HCT116 (cell line): ENCODE results near the gene PLCB4. TPM values are rescaled to one million over a fixed set of nuclear protein-coding genes. Genes with fewer than 3 reads are reported as not detected.

Experiments used
- ATAC-seq: fragments of 200-7000 bp; cut with Tn5 transposase; 2 replicates; pipeline ENCODE4 v1.9.1; 2020; ENCODE audit warnings: mild to moderate bottlenecking, moderate library complexity
- BruUV-seq: library from RNA; stranded (reverse); fragments of 400-500 nt; replicated peaks from 2 replicates; lab custom pipeline; 2021; lab: Mats Ljungman, UMichigan
- CTCF ChIA-PET: fragments of 300-600 bp; sonication (Branson Sonifier 250); formaldehyde crosslinking; loops from one replicate; lab custom pipeline; 2021; ENCODE audit warnings: antibody characterized with exemption; lab: Charles Lee
- POLR2A ChIA-PET: fragments of 300-600, 350-600 bp; sonication (Branson Sonifier 250); formaldehyde crosslinking; loops from one replicate; lab custom pipeline; 2021; ENCODE audit warnings: antibody characterized with exemption; lab: Charles Lee
- RAD21 ChIA-PET, 2 experiments: fragments of 300-600 bp; sonication (Branson Sonifier 250); formaldehyde crosslinking; loops; one replicate each; lab custom pipeline; 2023; ENCODE audit warnings: low total read pairs in 2 of 2; ENCODE audit not compliant: uncharacterized antibody in 2 of 2, unreplicated experiment in 2 of 2, low non-redundant PET in 1 of 2; lab: Charles Lee
- DNase-seq: peaks from one replicate; pipeline ENCODE4 v3.0.0-alpha.2; 2010; ENCODE audit warnings: low read depth, low spot score
- H2AFZ ChIP-seq: fragments of 200-600 bp; shearing (Covaris generic), sonication (generic); 2 replicates; pipeline ENCODE4 v1.6.1; 2017; ENCODE audit warnings: low read depth, mixed run types, mixed read lengths, antibody characterized with exemption, low read length; ENCODE audit not compliant: poor library complexity, severe bottlenecking
- H3K27ac ChIP-seq: 2 replicates; pipeline ENCODE4 v1.5.1; 2012; ENCODE audit warnings: low read depth, low read length
- H3K27me3 ChIP-seq: fragments of 200-600 bp; sonication (generic); 2 replicates; pipeline ENCODE4 v1.6.1; 2016; ENCODE audit warnings: mixed run types, low read length, mixed read lengths; ENCODE audit not compliant: insufficient read depth
- H3K36me3 ChIP-seq, 2 experiments: fragments of 200-500 bp in 1 of 2; fragments of 200-600 bp in 1 of 2; sonication (Bioruptor generic) in 1 of 2; sonication (generic) in 1 of 2; 2 replicates each; pipeline versions ENCODE4 v1.5.1 to v1.6.1; 2014 to 2016; ENCODE audit warnings: low read length in 2 of 2, inconsistent platforms in 1 of 2, mixed read lengths in 1 of 2, mixed run types in 1 of 2; ENCODE audit not compliant: insufficient read depth in 2 of 2, control insufficient read depth in 1 of 2
- H3K4me1 ChIP-seq, 2 experiments: fragments of 200-600 bp in 1 of 2; sonication (generic) in 1 of 2; 2 replicates each; pipeline versions ENCODE4 v1.5.1 to v1.6.1; 2012 to 2017; ENCODE audit warnings: low read length in 2 of 2, inconsistent platforms in 1 of 2, mild to moderate bottlenecking in 1 of 2, mixed read lengths in 1 of 2, mixed run types in 1 of 2, moderate library complexity in 1 of 2; ENCODE audit not compliant: insufficient read depth in 2 of 2, control insufficient read depth in 1 of 2
- H3K4me2 ChIP-seq: fragments of 200-600 bp; sonication (generic); 2 replicates; pipeline ENCODE4 v1.6.1; 2017; ENCODE audit warnings: mixed run types, low read length, mixed read lengths
- H3K4me3 ChIP-seq, 2 experiments: fragments of 200-600 bp in 1 of 2; sonication (generic) in 1 of 2; replicated peaks in 1 of 2; 2 replicates each; pipeline ENCODE4 v1.5.1; 2011 to 2016; ENCODE audit warnings: low read length in 2 of 2, control low read depth in 1 of 2, low read depth in 1 of 2, mild to moderate bottlenecking in 1 of 2, mixed read lengths in 1 of 2, mixed run types in 1 of 2
- H3K79me2 ChIP-seq: fragments of 200-600 bp; sonication (generic); 2 replicates; pipeline ENCODE4 v1.6.1; 2017; ENCODE audit warnings: mild to moderate bottlenecking, mixed run types, low read length, moderate library complexity, mixed read lengths; ENCODE audit not compliant: insufficient read depth
- H3K9ac ChIP-seq: fragments of 200-600 bp; sonication (generic); 2 replicates; pipeline ENCODE4 v1.6.1; 2016; ENCODE audit warnings: low read length, mixed read lengths
- H3K9me2 ChIP-seq: fragments of 200-600 bp; sonication (generic), shearing (Covaris generic); 2 replicates; pipeline ENCODE4 v1.6.1; 2017; ENCODE audit warnings: mixed run types, mild to moderate bottlenecking, moderate library complexity; ENCODE audit not compliant: insufficient read depth
- H3K9me3 ChIP-seq, 2 experiments: fragments of 200-500 bp in 1 of 2; fragments of 200-600 bp in 1 of 2; sonication (Bioruptor generic) in 1 of 2; sonication (generic) in 1 of 2; 2 replicates each; pipeline ENCODE4 v1.6.1; 2014 to 2017; ENCODE audit warnings: low read length in 2 of 2, mixed read lengths in 2 of 2, inconsistent platforms in 1 of 2, low read depth in 1 of 2, mild to moderate bottlenecking in 1 of 2, mixed run types in 1 of 2, moderate library complexity in 1 of 2; ENCODE audit not compliant: control insufficient read depth in 1 of 2, insufficient read depth in 1 of 2
- H4K20me1 ChIP-seq: fragments of 200-600 bp; sonication (generic), shearing (Covaris generic); 2 replicates; pipeline ENCODE4 v1.6.1; 2017; ENCODE audit warnings: mixed run types, mild to moderate bottlenecking, moderate library complexity; ENCODE audit not compliant: insufficient read depth
- CBX3 ChIP-seq: IDR thresholded peaks from 2 replicates; pipeline ENCODE4 v1.6.1; 2012; ENCODE audit warnings: low read depth
- CEBPB ChIP-seq: IDR thresholded peaks from 2 replicates; pipeline ENCODE4 v1.6.1; 2012; ENCODE audit warnings: low read depth
- EGR1 ChIP-seq: IDR thresholded peaks from 2 replicates; pipeline ENCODE4 v1.6.1; 2012; ENCODE audit warnings: low read depth
- EZH2 ChIP-seq: fragments of 200-600 bp; sonication (generic); IDR thresholded peaks from 2 replicates; pipeline ENCODE4 v1.6.1; 2017; ENCODE audit warnings: antibody characterized with exemption, mixed run types
- EZH2phosphoT487 ChIP-seq: fragments of 200-600 bp; IDR thresholded peaks from 2 replicates; pipeline ENCODE4 v1.6.1; 2018; ENCODE audit warnings: antibody characterized with exemption, borderline replicate concordance
- FOSL1 ChIP-seq: IDR thresholded peaks from 2 replicates; pipeline ENCODE4 v1.6.1; 2012; ENCODE audit warnings: low read depth
- JUND ChIP-seq: IDR thresholded peaks from 2 replicates; pipeline ENCODE4 v1.6.1; 2012
- POLR2AphosphoS5 ChIP-seq: IDR thresholded peaks from 2 replicates; pipeline ENCODE4 v1.6.1; 2011; ENCODE audit warnings: mild to moderate bottlenecking, low read depth, low read length, moderate library complexity
- SIN3A ChIP-seq: IDR thresholded peaks from 2 replicates; pipeline ENCODE4 v1.6.1; 2012; ENCODE audit warnings: low read depth
- SRF ChIP-seq: IDR thresholded peaks from 2 replicates; pipeline ENCODE4 v1.6.1; 2012; ENCODE audit warnings: low read depth
- TCF7L2 ChIP-seq: IDR thresholded peaks from 2 replicates; pipeline ENCODE4 v1.7.0; 2011; ENCODE audit warnings: borderline replicate concordance, inconsistent platforms; ENCODE audit not compliant: insufficient read depth, insufficient read length; ENCODE audit errors: extremely low read depth
- YY1 ChIP-seq: IDR thresholded peaks from 2 replicates; pipeline ENCODE4 v1.6.1; 2011; ENCODE audit warnings: low read length, low read depth, moderate library complexity, mild to moderate bottlenecking; ENCODE audit not compliant: insufficient replicate concordance; ENCODE audit errors: extremely low read depth
- ZFX ChIP-seq: fragments of 450-650 bp; IDR thresholded peaks from 2 replicates; pipeline ENCODE4 v1.6.1; 2017
- ZNF274 ChIP-seq: fragments of 200-500 bp; sonication (Bioruptor generic); IDR thresholded peaks from 2 replicates; pipeline ENCODE4 v1.6.1; 2014; ENCODE audit warnings: mild to moderate bottlenecking, low read depth, low read length, inconsistent platforms
- intact Hi-C: fragments of 100-400 bp; cut with micrococcal nuclease; formaldehyde crosslinking; loops from 2 replicates; pipeline ENCODE4 v1.10.0; 2022
- total RNA-seq: library from RNA; stranded (reverse); gene quantifications from one replicate; pipeline ENCODE4 v1.2.1, GENCODE V29; 2021; ENCODE audit not compliant: unreplicated experiment
- TF ChIP-seq, protein P1 (sequence below): IDR thresholded peaks from 2 replicates; pipeline ENCODE4 v1.6.1; 2012
- TF ChIP-seq, protein P2 (sequence below): IDR thresholded peaks from 2 replicates; pipeline ENCODE4 v1.6.1; 2012
- TF ChIP-seq, protein P3 (sequence below), 3 experiments: fragments of 200-600 bp in 1 of 3; sonication (generic) in 1 of 3; IDR thresholded peaks in 2 of 3; conservative IDR thresholded peaks in 1 of 3; 2 replicates each; pipeline ENCODE4 v1.5.1; 2012 to 2017; ENCODE audit warnings: low read depth in 2 of 3, low read length in 2 of 3, antibody characterized with exemption in 1 of 3, borderline replicate concordance in 1 of 3, control low read depth in 1 of 3, mild to moderate bottlenecking in 1 of 3, mixed read lengths in 1 of 3, mixed run types in 1 of 3, moderate library complexity in 1 of 3; ENCODE audit not compliant: insufficient read depth in 1 of 3

PLCB4 gene
- total RNA-seq, 1 experiment from 2014 or later = 2.5 TPM

DNA sequence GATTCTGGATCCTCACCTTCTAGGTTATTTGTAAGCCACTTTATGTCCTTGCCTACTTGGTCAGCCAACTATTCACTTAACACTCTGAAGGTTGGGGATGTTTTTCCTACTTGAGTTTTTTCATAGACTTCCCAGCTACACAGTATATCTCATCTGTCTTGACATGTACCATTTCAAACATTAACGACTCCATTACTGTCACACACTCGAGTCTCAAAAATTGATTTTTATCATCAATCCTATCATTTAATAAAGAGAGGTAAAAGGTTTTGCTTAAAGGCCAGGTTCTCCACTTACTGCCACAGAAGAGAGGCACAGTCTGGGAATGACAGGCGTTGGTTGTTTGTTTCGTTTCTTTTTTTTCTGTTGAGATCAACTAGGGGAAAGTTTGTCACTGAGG is 407.3 kb downstream of the PLCB4 start:
- ChIA-PET RAD21 (no interaction called here), CTCF (no interaction called here), POLR2A (no interaction called here)
- H3K4me1 ChIP-seq = no peaks in the 10 kb centered on the region
- ATAC-seq (no peak), DNase-seq (no peak)
- no peak overlapping the region for H3K9ac ChIP-seq
- no peaks in the 10 kb centered on the region for H3K79me2 ChIP-seq
- BruUV-seq = no TSS peak
- intact Hi-C loops = no loop called here
- H2AFZ ChIP-seq = no peak overlapping the region
- no peaks in the 10 kb centered on the region for H3K9me2 ChIP-seq
- H3K36me3 ChIP-seq = no peaks in the 10 kb centered on the region
- H3K27me3 ChIP-seq = no peaks in the 10 kb centered on the region
- no peaks in the 10 kb centered on the region for H4K20me1 ChIP-seq
- H3K4me2 ChIP-seq = no peak overlapping the region
- no peak overlapping the region for H3K4me3 ChIP-seq
- H3K27ac ChIP-seq = no peak overlapping the region
- TF ChIP-seq FOSL1 (no peak), ZFX (no peak), POLR2AphosphoS5 (no peak), CBX3 (no peak), SIN3A (no peak), ZNF274 (no peak), JUND (no peak), EZH2phosphoT487 (no peak), CEBPB (no peak), YY1 (no peak), SRF (no peak), TCF7L2 (no peak), EGR1 (no peak), EZH2 (no peak)
- TF ChIP-seq, protein P1, sequence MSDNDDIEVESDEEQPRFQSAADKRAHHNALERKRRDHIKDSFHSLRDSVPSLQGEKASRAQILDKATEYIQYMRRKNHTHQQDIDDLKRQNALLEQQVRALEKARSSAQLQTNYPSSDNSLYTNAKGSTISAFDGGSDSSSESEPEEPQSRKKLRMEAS = no peak
- TF ChIP-seq, protein P2, sequence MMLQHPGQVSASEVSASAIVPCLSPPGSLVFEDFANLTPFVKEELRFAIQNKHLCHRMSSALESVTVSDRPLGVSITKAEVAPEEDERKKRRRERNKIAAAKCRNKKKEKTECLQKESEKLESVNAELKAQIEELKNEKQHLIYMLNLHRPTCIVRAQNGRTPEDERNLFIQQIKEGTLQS = no peak
- TF ChIP-seq, protein P3, sequence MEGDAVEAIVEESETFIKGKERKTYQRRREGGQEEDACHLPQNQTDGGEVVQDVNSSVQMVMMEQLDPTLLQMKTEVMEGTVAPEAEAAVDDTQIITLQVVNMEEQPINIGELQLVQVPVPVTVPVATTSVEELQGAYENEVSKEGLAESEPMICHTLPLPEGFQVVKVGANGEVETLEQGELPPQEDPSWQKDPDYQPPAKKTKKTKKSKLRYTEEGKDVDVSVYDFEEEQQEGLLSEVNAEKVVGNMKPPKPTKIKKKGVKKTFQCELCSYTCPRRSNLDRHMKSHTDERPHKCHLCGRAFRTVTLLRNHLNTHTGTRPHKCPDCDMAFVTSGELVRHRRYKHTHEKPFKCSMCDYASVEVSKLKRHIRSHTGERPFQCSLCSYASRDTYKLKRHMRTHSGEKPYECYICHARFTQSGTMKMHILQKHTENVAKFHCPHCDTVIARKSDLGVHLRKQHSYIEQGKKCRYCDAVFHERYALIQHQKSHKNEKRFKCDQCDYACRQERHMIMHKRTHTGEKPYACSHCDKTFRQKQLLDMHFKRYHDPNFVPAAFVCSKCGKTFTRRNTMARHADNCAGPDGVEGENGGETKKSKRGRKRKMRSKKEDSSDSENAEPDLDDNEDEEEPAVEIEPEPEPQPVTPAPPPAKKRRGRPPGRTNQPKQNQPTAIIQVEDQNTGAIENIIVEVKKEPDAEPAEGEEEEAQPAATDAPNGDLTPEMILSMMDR (IDR thresholded peaks at IDR 0.05 in 2 of 3, conservative IDR thresholded peaks at IDR 0.05 in 1 of 3; ENCODE audit: borderline replicate concordance in 1 of 3, insufficient read depth in 1 of 3, low read depth in 2 of 3, low read length in 2 of 3) = no peak
- H3K9me3 ChIP-seq = no peaks in the 10 kb centered on the region
